HG02642 (cell line): ENCODE data around the gene IL1B.

Experiments
- ATAC-seq: cut with Tn5 transposase; IDR thresholded peaks from one replicate; pipeline ENCODE4 v1.9.1; 2021; ENCODE audit warnings: mild to moderate bottlenecking; ENCODE audit not compliant: unreplicated experiment, poor library complexity

Gene IL1B

DNA sequence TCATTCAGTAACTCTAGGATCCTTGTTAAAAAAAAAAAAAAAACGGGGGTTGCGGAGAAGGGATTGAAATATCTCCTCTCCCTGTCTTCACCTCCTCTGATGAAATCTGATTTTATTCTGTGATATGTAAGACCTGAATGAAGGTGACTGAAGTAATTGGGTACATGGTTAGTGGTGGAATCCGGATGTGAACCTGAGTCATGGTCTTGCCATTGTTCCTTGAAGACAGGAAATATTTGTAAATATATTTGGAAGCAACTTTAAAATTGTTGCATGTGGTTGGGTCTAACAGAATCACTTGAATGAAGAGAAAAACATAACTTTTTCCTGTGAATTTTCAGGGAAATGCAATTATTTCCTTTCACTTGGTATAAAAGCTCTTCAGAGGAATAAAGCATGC is 49.3 kb downstream of the IL1B start:
- no peak for ATAC-seq

- ATAC-seq, result no peak
These were observed 52.1 kb downstream of the IL1B start, which contains the start of gene IL1A for GRCh38 chr2:112784199-112785189. IL1A (minus strand) TSS chr2:112784493; CDS start chr2:112783770, 723 bp downstream.

GRCh38 chr2:112783187-112783714 is 53.3 kb downstream of the IL1B start:
- ATAC-seq, result no peak

GRCh38 chr2:112782234-112782799 is 54.3 kb downstream of the IL1B start:
- ATAC-seq, result peak; percentile 85
